Measurements from ENCODE around the gene LRIG2. TPM values are rescaled to one million over a fixed set of nuclear protein-coding genes. Genes with fewer than 3 reads are reported as not detected.
"Not testable (repeated sequence)": the region's sequence is repeated elsewhere in the genome, so short reads cannot be mapped to it uniquely, and the experiment has no call there.

The LRIG2 gene
- polyA plus RNA-seq, 1 of the 3 experiments (the other 2 are of a cell fraction) = 3.8 TPM

DNA sequence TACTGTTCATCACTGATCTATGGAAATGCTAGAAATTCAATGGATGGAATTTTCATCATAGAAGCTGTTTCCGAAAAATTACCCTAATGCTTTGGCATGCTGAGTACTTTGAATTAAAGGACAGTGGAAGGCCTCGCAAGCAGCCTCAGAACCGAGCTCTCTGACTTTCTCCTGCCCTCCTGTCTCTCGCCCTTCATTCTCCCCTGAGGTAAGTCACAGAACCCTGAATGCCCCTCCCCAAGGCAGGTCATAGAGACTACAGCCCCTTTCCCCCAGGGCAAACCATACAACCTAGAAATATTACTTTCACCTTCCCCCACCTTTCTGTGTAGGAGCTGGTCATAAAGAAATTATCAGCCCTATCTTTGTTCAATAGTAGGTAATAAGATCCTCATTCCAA is 74.8 kb downstream of the LRIG2 start (continued):
- TF ChIP-seq, protein P1, sequence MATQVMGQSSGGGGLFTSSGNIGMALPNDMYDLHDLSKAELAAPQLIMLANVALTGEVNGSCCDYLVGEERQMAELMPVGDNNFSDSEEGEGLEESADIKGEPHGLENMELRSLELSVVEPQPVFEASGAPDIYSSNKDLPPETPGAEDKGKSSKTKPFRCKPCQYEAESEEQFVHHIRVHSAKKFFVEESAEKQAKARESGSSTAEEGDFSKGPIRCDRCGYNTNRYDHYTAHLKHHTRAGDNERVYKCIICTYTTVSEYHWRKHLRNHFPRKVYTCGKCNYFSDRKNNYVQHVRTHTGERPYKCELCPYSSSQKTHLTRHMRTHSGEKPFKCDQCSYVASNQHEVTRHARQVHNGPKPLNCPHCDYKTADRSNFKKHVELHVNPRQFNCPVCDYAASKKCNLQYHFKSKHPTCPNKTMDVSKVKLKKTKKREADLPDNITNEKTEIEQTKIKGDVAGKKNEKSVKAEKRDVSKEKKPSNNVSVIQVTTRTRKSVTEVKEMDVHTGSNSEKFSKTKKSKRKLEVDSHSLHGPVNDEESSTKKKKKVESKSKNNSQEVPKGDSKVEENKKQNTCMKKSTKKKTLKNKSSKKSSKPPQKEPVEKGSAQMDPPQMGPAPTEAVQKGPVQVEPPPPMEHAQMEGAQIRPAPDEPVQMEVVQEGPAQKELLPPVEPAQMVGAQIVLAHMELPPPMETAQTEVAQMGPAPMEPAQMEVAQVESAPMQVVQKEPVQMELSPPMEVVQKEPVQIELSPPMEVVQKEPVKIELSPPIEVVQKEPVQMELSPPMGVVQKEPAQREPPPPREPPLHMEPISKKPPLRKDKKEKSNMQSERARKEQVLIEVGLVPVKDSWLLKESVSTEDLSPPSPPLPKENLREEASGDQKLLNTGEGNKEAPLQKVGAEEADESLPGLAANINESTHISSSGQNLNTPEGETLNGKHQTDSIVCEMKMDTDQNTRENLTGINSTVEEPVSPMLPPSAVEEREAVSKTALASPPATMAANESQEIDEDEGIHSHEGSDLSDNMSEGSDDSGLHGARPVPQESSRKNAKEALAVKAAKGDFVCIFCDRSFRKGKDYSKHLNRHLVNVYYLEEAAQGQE (IDR thresholded peaks at IDR 0.05; ENCODE audit: low read depth, low read length) = no peak
- TF ChIP-seq NRF1 (IDR thresholded peaks at IDR 0.05; ENCODE audit: low read depth, low read length) (no peak), POLR2AphosphoS5 (IDR thresholded peaks at IDR 0.05; ENCODE audit: low read depth, low read length) (no peak), GABPA (IDR thresholded peaks at IDR 0.05; ENCODE audit: low read depth) (no peak)
- TF ChIP-seq, protein P2, sequence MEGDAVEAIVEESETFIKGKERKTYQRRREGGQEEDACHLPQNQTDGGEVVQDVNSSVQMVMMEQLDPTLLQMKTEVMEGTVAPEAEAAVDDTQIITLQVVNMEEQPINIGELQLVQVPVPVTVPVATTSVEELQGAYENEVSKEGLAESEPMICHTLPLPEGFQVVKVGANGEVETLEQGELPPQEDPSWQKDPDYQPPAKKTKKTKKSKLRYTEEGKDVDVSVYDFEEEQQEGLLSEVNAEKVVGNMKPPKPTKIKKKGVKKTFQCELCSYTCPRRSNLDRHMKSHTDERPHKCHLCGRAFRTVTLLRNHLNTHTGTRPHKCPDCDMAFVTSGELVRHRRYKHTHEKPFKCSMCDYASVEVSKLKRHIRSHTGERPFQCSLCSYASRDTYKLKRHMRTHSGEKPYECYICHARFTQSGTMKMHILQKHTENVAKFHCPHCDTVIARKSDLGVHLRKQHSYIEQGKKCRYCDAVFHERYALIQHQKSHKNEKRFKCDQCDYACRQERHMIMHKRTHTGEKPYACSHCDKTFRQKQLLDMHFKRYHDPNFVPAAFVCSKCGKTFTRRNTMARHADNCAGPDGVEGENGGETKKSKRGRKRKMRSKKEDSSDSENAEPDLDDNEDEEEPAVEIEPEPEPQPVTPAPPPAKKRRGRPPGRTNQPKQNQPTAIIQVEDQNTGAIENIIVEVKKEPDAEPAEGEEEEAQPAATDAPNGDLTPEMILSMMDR (IDR thresholded peaks at IDR 0.05) = no peak

DNA sequence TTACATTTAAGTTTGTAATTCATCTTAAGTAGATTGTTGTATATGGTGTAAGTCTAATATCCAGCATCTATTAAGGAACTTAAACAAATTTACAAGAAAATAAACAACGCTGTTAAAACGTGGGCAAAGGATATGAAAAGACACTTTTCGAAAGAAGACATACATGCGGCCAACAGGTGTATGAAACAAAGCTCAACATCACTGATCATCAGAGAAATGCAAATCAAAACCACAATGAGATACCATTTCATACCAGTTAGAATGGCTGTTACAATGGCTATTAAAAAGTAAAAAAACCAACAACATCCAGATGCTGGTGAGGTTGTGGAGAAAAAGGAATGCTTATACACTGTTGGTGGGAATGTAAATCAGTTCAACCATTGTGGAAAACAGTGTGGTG is 77.5 kb downstream of the LRIG2 start:
- H3K79me2 ChIP-seq (ENCODE audit: insufficient read depth); H3F3A ChIP-seq (replicated peaks; ENCODE audit: insufficient read depth); H2AFZ ChIP-seq (ENCODE audit: low read depth); H4K20me1 ChIP-seq (ENCODE audit: insufficient read depth); H3K9me3 ChIP-seq; H3K27ac ChIP-seq (ENCODE audit: low read depth in 2 of 2, low read length in 1 of 2); DNase-seq; CTCF ChIA-PET; H3K4me3 ChIP-seq (ENCODE audit: low read depth in 2 of 2, low read length in 1 of 2); H3K36me3 ChIP-seq (replicated peaks in 1 of 2; ENCODE audit: control insufficient read depth in 1 of 2, insufficient read depth in 2 of 2, low read length in 1 of 2); POLR2A ChIA-PET; H3K9ac ChIP-seq; H3K9me2 ChIP-seq; H3K27me3 ChIP-seq (ENCODE audit: insufficient read depth); H3K4me2 ChIP-seq: not testable (repeated sequence)
- WGBS (ENCODE audit: low lambda C conversion rate) = 95% methylated on average over 4 of the region's 4 CpGs
- H3K4me1 ChIP-seq (ENCODE audit: control insufficient read depth in 1 of 2, insufficient read depth in 2 of 2, low read depth in 1 of 2, low read length in 1 of 2) = peaks cover 4 to 31% of the 10 kb centered on the region in 2 experiments; a peak in 3 of 4 replicates

DNA sequence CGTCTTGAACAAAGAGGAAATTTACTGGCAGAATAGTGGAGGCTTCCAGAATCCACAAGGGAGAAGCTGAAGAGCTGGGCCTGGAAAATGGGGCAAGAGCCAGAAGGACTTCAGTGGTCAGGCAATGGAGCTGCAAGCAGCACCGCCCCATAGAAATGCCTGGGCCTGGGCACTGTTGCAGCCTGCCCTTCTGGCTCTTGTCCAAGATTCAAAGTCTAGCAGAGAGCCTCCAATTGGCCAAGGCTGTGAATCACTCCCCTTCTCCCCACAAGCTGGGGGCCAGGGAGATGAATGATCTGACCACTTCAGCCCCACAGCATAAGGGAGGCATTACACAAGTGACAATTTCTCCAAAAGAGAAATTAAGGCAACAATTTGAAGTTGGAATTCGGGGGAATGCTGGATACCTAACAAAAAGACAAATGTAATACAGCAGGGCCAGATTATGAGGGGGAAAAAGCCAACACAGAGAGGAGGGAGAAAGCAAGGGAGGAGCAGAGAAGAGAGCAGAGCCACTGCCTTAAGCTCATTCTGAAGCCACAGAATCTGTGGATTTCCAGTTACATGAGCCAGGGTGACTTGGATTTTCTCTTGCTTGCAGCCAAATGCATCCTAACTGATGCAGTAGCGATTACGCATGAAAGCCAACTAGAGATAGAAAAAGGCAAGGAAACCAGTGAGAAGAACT is 80.3 kb downstream of the LRIG2 start:
- ChIA-PET CTCF (no interaction called here), POLR2A (no interaction called here)
- WGBS (ENCODE audit: low lambda C conversion rate) = 69% methylated on average over 5 of the region's 5 CpGs
- no peak overlapping the region for H3K9ac ChIP-seq
- DNase-seq = no peak
- H3K4me2 ChIP-seq = no peak overlapping the region
- H3K27me3 ChIP-seq (ENCODE audit: insufficient read depth) = no peaks in the 10 kb centered on the region
- H3K4me3 ChIP-seq (ENCODE audit: low read depth in 2 of 2, low read length in 1 of 2) = no peak overlapping the region
- no peaks in the 10 kb centered on the region for H4K20me1 ChIP-seq (ENCODE audit: insufficient read depth)
- no peaks in the 10 kb centered on the region for H3F3A ChIP-seq (replicated peaks; ENCODE audit: insufficient read depth)
- TF ChIP-seq NFIC (IDR thresholded peaks at IDR 0.05; ENCODE audit: borderline replicate concordance) = peak; percentile 44
- TF ChIP-seq, protein P3, sequence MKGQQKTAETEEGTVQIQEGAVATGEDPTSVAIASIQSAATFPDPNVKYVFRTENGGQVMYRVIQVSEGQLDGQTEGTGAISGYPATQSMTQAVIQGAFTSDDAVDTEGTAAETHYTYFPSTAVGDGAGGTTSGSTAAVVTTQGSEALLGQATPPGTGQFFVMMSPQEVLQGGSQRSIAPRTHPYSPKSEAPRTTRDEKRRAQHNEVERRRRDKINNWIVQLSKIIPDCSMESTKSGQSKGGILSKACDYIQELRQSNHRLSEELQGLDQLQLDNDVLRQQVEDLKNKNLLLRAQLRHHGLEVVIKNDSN (IDR thresholded peaks at IDR 0.05; ENCODE audit: borderline replicate concordance, low read depth) = no peak
- no peaks in the 10 kb centered on the region for H3K79me2 ChIP-seq (ENCODE audit: insufficient read depth)
- no peaks in the 10 kb centered on the region for H3K36me3 ChIP-seq (replicated peaks in 1 of 2; ENCODE audit: control insufficient read depth in 1 of 2, insufficient read depth in 2 of 2, low read length in 1 of 2)
- no peak overlapping the region; a peak in 1 of 4 replicates for H3K27ac ChIP-seq (ENCODE audit: low read depth in 2 of 2, low read length in 1 of 2)
- no peak overlapping the region for H2AFZ ChIP-seq (ENCODE audit: low read depth)
- 0 out of 2 replicates have a peak, but pooled peaks cover 8% of the 10 kb centered on the region for H3K9me3 ChIP-seq
- H3K4me1 ChIP-seq (ENCODE audit: control insufficient read depth in 1 of 2, insufficient read depth in 2 of 2, low read depth in 1 of 2, low read length in 1 of 2) = peaks cover 0 to 4% of the 10 kb centered on the region in 2 experiments; a peak in 2 of 4 replicates
- H3K9me2 ChIP-seq = 0 out of 2 replicates have a peak, but pooled peaks cover 2% of the 10 kb centered on the region

All from SK-N-SH (cell line).